ENCODE data around the gene VPS37B.

The VPS37B gene

GRCh38 chr12:122869207-122869973 is 26.5 kb downstream of the VPS37B start:
- no peak overlapping the region for H2AFZ ChIP-seq (ENCODE audit: low read length)
- no peaks in the 10 kb centered on the region for H3K9me2 ChIP-seq (replicated peaks; ENCODE audit: insufficient read depth, low read length)
- peaks cover 4% of the 10 kb centered on the region; the same call in 1 of the 2 replicates for H3K36me3 ChIP-seq (replicated peaks; ENCODE audit: insufficient read depth, low read length)
- no peak overlapping the region for H3K27ac ChIP-seq (ENCODE audit: low read length)
- no peak overlapping the region for H3K4me3 ChIP-seq (ENCODE audit: low read length)
- no peak for TF ChIP-seq EZH2phosphoT487 (IDR thresholded peaks at IDR 0.05; ENCODE audit: low read length)
- no peak for TF ChIP-seq EZH2 (optimal IDR thresholded peaks at IDR 0.05; ENCODE audit: low read depth, low read length)
- TF ChIP-seq, protein P1, sequence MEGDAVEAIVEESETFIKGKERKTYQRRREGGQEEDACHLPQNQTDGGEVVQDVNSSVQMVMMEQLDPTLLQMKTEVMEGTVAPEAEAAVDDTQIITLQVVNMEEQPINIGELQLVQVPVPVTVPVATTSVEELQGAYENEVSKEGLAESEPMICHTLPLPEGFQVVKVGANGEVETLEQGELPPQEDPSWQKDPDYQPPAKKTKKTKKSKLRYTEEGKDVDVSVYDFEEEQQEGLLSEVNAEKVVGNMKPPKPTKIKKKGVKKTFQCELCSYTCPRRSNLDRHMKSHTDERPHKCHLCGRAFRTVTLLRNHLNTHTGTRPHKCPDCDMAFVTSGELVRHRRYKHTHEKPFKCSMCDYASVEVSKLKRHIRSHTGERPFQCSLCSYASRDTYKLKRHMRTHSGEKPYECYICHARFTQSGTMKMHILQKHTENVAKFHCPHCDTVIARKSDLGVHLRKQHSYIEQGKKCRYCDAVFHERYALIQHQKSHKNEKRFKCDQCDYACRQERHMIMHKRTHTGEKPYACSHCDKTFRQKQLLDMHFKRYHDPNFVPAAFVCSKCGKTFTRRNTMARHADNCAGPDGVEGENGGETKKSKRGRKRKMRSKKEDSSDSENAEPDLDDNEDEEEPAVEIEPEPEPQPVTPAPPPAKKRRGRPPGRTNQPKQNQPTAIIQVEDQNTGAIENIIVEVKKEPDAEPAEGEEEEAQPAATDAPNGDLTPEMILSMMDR (IDR thresholded peaks at IDR 0.05; ENCODE audit: low read length) = no peak
- H3K4me2 ChIP-seq (ENCODE audit: low read depth, low read length) = no peak overlapping the region
- no peaks in the 10 kb centered on the region for H3K9me3 ChIP-seq (replicated peaks; ENCODE audit: insufficient read depth, low read length)
- no peak overlapping the region for H3K9ac ChIP-seq (ENCODE audit: low read length)
- peaks cover 28% of the 10 kb centered on the region for H3K4me1 ChIP-seq (ENCODE audit: low read length)
- H3F3A ChIP-seq (ENCODE audit: insufficient read depth, low read length) = peaks cover 48% of the 10 kb centered on the region
- DNase-seq = no peak
- no peaks in the 10 kb centered on the region for H4K20me1 ChIP-seq (ENCODE audit: insufficient read depth, low read length)
- H3K27me3 ChIP-seq (replicated peaks; ENCODE audit: insufficient read depth, low read length) = no peaks in the 10 kb centered on the region
- peaks cover 88% of the 10 kb centered on the region for H3K79me2 ChIP-seq (ENCODE audit: low read length)

- no peaks in the 10 kb centered on the region for H3K27me3 ChIP-seq (replicated peaks; ENCODE audit: insufficient read depth, low read length)
- H3F3A ChIP-seq (ENCODE audit: insufficient read depth, low read length) = peaks cover 41% of the 10 kb centered on the region
- no peak overlapping the region for H3K27ac ChIP-seq (ENCODE audit: low read length)
- H3K79me2 ChIP-seq (ENCODE audit: low read length) = peaks cover 80% of the 10 kb centered on the region
- no peaks in the 10 kb centered on the region for H3K9me2 ChIP-seq (replicated peaks; ENCODE audit: insufficient read depth, low read length)
- H4K20me1 ChIP-seq (ENCODE audit: insufficient read depth, low read length) = no peaks in the 10 kb centered on the region
- TF ChIP-seq EZH2phosphoT487 (IDR thresholded peaks at IDR 0.05; ENCODE audit: low read length) (no peak), EZH2 (optimal IDR thresholded peaks at IDR 0.05; ENCODE audit: low read depth, low read length) (no peak)
- TF ChIP-seq, protein P1 (IDR thresholded peaks at IDR 0.05; ENCODE audit: low read length) = no peak
- peaks cover 21% of the 10 kb centered on the region for H3K4me1 ChIP-seq (ENCODE audit: low read length)
- H3K4me3 ChIP-seq (ENCODE audit: low read length) = no peak overlapping the region
- no peak overlapping the region for H3K4me2 ChIP-seq (ENCODE audit: low read depth, low read length)
- no peak for DNase-seq
- H3K9ac ChIP-seq (ENCODE audit: low read length) = no peak overlapping the region
- no peak overlapping the region for H2AFZ ChIP-seq (ENCODE audit: low read length)
- H3K36me3 ChIP-seq (replicated peaks; ENCODE audit: insufficient read depth, low read length) = peaks cover 4% of the 10 kb centered on the region; the same call in 1 of the 2 replicates
- no peaks in the 10 kb centered on the region for H3K9me3 ChIP-seq (replicated peaks; ENCODE audit: insufficient read depth, low read length)
Measured at GRCh38 chr12:122868471-122869177, 27.3 kb downstream of the VPS37B start.

DNA sequence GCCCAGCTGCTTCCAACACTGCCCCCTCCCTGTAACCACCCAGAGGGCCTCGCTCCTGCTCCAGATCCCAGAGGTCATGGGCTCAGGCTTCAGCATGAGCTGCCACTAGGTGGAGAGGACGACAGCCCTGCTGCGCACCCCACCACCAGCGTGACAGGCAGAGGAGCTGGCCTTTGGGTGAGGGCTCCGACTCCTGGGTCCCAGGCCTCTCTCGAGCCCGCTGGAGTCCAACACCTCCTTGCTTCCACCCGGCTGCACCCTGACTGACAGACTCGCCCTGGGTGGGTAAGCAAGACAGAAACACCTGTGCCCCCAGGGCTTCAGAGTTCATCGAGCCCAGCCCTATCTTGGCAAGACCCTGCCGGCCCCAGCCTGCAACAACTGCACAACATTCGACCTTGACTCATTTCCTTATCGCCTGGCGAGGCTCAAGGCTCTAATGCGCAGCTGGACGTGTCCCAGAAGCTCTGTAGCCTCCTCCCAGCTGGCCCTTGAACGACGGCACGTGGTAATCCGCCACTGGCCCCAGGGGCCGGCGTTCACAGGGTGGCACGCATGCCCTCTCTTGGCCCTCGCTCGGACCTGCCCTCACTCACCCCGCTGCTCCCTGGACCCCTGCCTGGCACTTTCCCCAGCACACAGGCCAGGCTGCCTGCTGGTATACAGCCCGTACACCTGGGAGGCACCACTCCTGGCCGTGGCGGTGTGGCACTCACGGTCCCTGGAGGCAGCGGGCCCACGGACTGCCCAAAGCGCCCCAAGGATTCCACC is 28.0 kb downstream of the VPS37B start:
- H3K4me2 ChIP-seq (ENCODE audit: low read depth, low read length) = no peak overlapping the region
- no peaks in the 10 kb centered on the region for H3K9me3 ChIP-seq (replicated peaks; ENCODE audit: insufficient read depth, low read length)
- no peak overlapping the region for H2AFZ ChIP-seq (ENCODE audit: low read length)
- no peaks in the 10 kb centered on the region for H3K9me2 ChIP-seq (replicated peaks; ENCODE audit: insufficient read depth, low read length)
- H4K20me1 ChIP-seq (ENCODE audit: insufficient read depth, low read length) = no peaks in the 10 kb centered on the region
- H3K4me3 ChIP-seq (ENCODE audit: low read length) = no peak overlapping the region
- H3K36me3 ChIP-seq (replicated peaks; ENCODE audit: insufficient read depth, low read length) = peaks cover 4% of the 10 kb centered on the region; the same call in 1 of the 2 replicates
- TF ChIP-seq, protein P1 (IDR thresholded peaks at IDR 0.05; ENCODE audit: low read length) = no peak
- TF ChIP-seq EZH2 (optimal IDR thresholded peaks at IDR 0.05; ENCODE audit: low read depth, low read length) = no peak
- no peak for TF ChIP-seq EZH2phosphoT487 (IDR thresholded peaks at IDR 0.05; ENCODE audit: low read length)
- H3K4me1 ChIP-seq (ENCODE audit: low read length) = peaks cover 13% of the 10 kb centered on the region
- no peak overlapping the region for H3K9ac ChIP-seq (ENCODE audit: low read length)
- DNase-seq = no peak
- no peaks in the 10 kb centered on the region for H3K27me3 ChIP-seq (replicated peaks; ENCODE audit: insufficient read depth, low read length)
- peaks cover 72% of the 10 kb centered on the region for H3K79me2 ChIP-seq (ENCODE audit: low read length)
- no peak overlapping the region for H3K27ac ChIP-seq (ENCODE audit: low read length)
- H3F3A ChIP-seq (ENCODE audit: insufficient read depth, low read length) = peaks cover 33% of the 10 kb centered on the region
